Measurements from ENCODE around the gene C1orf167.

The C1orf167 gene

GRCh38 chr1:11746092-11746491, 15.9 kb upstream of the C1orf167 start:
- no peaks in the 10 kb centered on the region for H3K27me3 ChIP-seq (ENCODE audit: insufficient read depth, low read length, poor library complexity)
- no peaks in the 10 kb centered on the region for H3K79me1 ChIP-seq (ENCODE audit: low read length)
- H3K4me1 ChIP-seq (ENCODE audit: control insufficient read depth, low read depth, low read length): peaks cover 2% of the 10 kb centered on the region
- no peak overlapping the region for H3K27ac ChIP-seq (ENCODE audit: low read depth, low read length)
- no peak overlapping the region for H3K4me2 ChIP-seq (ENCODE audit: low read length)
- no peak overlapping the region for H3K18ac ChIP-seq (ENCODE audit: low read length)
- H2BK15ac ChIP-seq (replicated peaks; ENCODE audit: low read depth): no peak overlapping the region
- no peak for DNase-seq
- H3K36me3 ChIP-seq (ENCODE audit: control insufficient read depth, insufficient read depth, low read length): no peaks in the 10 kb centered on the region
- WGBS (ENCODE audit: extremely low coverage, insufficient coverage, low lambda C conversion rate): no CpG with 5 or more reads among the region's 6 CpGs
- H2AK5ac ChIP-seq (ENCODE audit: low read length): no peak overlapping the region
- H3K56ac ChIP-seq (ENCODE audit: low read length): no peak overlapping the region
- no peaks in the 10 kb centered on the region for H3K79me2 ChIP-seq (ENCODE audit: control insufficient read depth, insufficient read depth, low read length)
- H3K23ac ChIP-seq (ENCODE audit: low read length): no peak overlapping the region
- H3K4ac ChIP-seq (ENCODE audit: low read depth, low read length): no peak overlapping the region
- H3K4me3 ChIP-seq (ENCODE audit: low read length): no peak overlapping the region
- H3K9ac ChIP-seq (ENCODE audit: low read length): no peak overlapping the region
- H4K8ac ChIP-seq (ENCODE audit: low read depth, low read length): no peak overlapping the region
- H4K5ac ChIP-seq (ENCODE audit: low read length): no peak overlapping the region
- H2BK5ac ChIP-seq (ENCODE audit: low read length): no peak overlapping the region
- no peak overlapping the region for H2BK120ac ChIP-seq (ENCODE audit: low read depth, low read length)

DNA sequence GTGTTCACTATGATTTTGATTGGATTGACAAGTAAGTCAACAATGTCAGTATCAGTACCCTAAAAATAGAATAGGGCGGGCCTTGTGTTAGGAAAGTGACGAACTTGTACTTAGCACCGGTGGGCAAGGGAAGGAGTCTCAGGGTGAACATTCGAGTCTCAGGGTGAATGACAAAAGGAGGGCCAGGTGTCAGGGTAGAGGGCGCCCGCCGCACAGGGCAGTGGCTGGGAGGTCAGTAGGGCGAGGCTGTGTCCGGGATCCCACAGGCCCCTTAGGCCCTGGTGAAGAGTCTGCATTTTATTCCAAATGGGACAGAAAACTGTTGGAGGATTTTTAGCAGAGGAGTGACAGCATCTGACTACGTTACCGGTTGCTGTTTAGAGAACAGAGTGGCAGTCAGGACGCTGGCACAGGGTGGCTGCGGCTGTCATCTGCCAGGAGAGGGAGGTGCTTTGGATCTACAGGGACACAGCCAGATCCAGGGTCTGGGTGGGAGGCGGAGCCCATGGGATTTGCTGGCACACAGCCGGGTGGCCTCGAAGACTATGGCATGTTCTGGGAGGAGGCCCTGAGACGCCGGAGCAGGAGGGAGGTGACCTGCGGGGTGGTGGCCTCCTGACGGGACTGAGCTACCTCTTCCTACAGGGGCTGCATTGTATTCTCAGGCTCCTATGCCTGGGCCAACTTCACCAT, 15.1 kb upstream of the C1orf167 start:
- H3K79me1 ChIP-seq (ENCODE audit: low read length): no peaks in the 10 kb centered on the region

DNA sequence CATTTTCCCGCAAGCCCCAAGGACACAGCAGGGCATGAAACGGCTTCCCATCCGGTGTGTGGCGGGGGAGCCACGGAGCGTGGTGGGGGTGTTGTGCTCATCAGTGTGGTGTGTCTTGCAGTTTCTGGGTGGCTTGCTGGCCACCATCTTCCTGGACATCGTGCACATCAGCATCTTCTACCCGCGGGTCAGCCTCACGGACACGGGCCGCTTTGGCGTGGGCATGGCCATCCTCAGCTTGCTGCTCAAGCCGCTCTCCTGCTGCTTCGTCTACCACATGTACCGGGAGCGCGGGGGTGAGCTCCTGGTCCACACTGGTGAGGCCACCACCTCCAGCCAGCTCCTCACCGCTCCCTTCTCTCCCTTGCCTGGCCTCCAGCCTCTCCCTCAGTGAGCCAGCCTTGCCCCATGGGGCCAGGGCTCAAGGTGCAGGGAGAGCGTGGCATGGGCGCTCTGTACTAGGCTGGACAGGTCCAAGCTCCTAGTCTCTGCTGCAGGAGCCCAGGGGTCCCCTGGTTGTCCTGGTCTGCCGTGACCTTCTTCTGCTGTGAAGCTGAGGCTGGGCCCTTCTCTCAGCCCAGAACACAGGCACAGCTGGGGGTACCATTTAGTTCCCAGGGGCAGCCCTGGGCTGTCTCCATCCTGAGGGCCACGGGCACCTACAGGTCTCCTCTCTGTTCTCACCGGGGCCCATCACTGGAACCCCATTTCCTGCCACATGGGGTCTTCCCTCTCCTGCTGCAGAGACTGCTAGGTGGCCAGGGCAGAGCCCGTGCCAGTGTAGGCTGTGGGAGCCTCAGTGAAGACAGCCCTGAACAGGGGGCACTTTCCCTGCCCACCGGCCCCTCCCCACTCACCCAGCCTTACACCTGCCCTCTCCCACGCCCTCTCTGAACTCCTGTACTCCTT, 13.4 kb upstream of the C1orf167 start:
- Histone ChIP-seq H3K56ac (ENCODE audit: low read length) (no peak overlapping the region), H2BK5ac (ENCODE audit: low read length) (no peak overlapping the region), H4K8ac (ENCODE audit: low read depth, low read length) (no peak overlapping the region), H3K9ac (ENCODE audit: low read length) (no peak overlapping the region), H2BK15ac (replicated peaks; ENCODE audit: low read depth) (no peak overlapping the region), H3K4ac (ENCODE audit: low read depth, low read length) (no peak overlapping the region), H3K4me1 (ENCODE audit: control insufficient read depth, low read depth, low read length) (peaks cover under 1% of the 10 kb centered on the region), H3K79me1 (ENCODE audit: low read length) (no peaks in the 10 kb centered on the region), H3K4me3 (ENCODE audit: low read length) (no peak overlapping the region), H3K27me3 (ENCODE audit: insufficient read depth, low read length, poor library complexity) (no peaks in the 10 kb centered on the region), H3K4me2 (ENCODE audit: low read length) (no peak overlapping the region), H3K79me2 (ENCODE audit: control insufficient read depth, insufficient read depth, low read length) (no peaks in the 10 kb centered on the region), H3K27ac (ENCODE audit: low read depth, low read length) (no peak overlapping the region), H2AK5ac (ENCODE audit: low read length) (no peak overlapping the region), H3K18ac (ENCODE audit: low read length) (no peak overlapping the region), H2BK120ac (ENCODE audit: low read depth, low read length) (no peak overlapping the region), H3K36me3 (ENCODE audit: control insufficient read depth, insufficient read depth, low read length) (no peaks in the 10 kb centered on the region), H4K5ac (ENCODE audit: low read length) (no peak overlapping the region), H3K23ac (ENCODE audit: low read length) (no peak overlapping the region)
- WGBS (ENCODE audit: extremely low coverage, insufficient coverage, low lambda C conversion rate): no CpG with 5 or more reads among the region's 27 CpGs
- no peak for DNase-seq

More for the DNA sequence above, 15.1 kb upstream of the C1orf167 start:
- no peaks in the 10 kb centered on the region for H3K27me3 ChIP-seq (ENCODE audit: insufficient read depth, low read length, poor library complexity)
- H3K4me2 ChIP-seq (ENCODE audit: low read length): no peak overlapping the region
- no peak overlapping the region for H3K23ac ChIP-seq (ENCODE audit: low read length)
- WGBS (ENCODE audit: extremely low coverage, insufficient coverage, low lambda C conversion rate): no CpG with 5 or more reads among the region's 20 CpGs
- H3K4me1 ChIP-seq (ENCODE audit: control insufficient read depth, low read depth, low read length): no peaks in the 10 kb centered on the region
- H3K27ac ChIP-seq (ENCODE audit: low read depth, low read length): no peak overlapping the region
- H3K4ac ChIP-seq (ENCODE audit: low read depth, low read length): no peak overlapping the region
- H3K4me3 ChIP-seq (ENCODE audit: low read length): no peak overlapping the region
- H2BK120ac ChIP-seq (ENCODE audit: low read depth, low read length): no peak overlapping the region
- no peaks in the 10 kb centered on the region for H3K79me2 ChIP-seq (ENCODE audit: control insufficient read depth, insufficient read depth, low read length)
- H3K9ac ChIP-seq (ENCODE audit: low read length): no peak overlapping the region
- no peaks in the 10 kb centered on the region for H3K36me3 ChIP-seq (ENCODE audit: control insufficient read depth, insufficient read depth, low read length)
- H2BK5ac ChIP-seq (ENCODE audit: low read length): no peak overlapping the region
- H3K18ac ChIP-seq (ENCODE audit: low read length): no peak overlapping the region
- H2AK5ac ChIP-seq (ENCODE audit: low read length): no peak overlapping the region
- H2BK15ac ChIP-seq (replicated peaks; ENCODE audit: low read depth): no peak overlapping the region
- H4K5ac ChIP-seq (ENCODE audit: low read length): no peak overlapping the region
- no peak overlapping the region for H3K56ac ChIP-seq (ENCODE audit: low read length)
- H4K8ac ChIP-seq (ENCODE audit: low read depth, low read length): no peak overlapping the region
- DNase-seq: no peak

- no peaks in the 10 kb centered on the region for H3K79me2 ChIP-seq (ENCODE audit: control insufficient read depth, insufficient read depth, low read length)
- H3K56ac ChIP-seq (ENCODE audit: low read length): no peak overlapping the region
- no CpG with 5 or more reads among the region's 9 CpGs for WGBS (ENCODE audit: extremely low coverage, insufficient coverage, low lambda C conversion rate)
- no peak overlapping the region for H4K8ac ChIP-seq (ENCODE audit: low read depth, low read length)
- H4K5ac ChIP-seq (ENCODE audit: low read length): no peak overlapping the region
- no peak overlapping the region for H2BK120ac ChIP-seq (ENCODE audit: low read depth, low read length)
- H3K36me3 ChIP-seq (ENCODE audit: control insufficient read depth, insufficient read depth, low read length): no peaks in the 10 kb centered on the region
- no peak overlapping the region for H3K18ac ChIP-seq (ENCODE audit: low read length)
- no peak overlapping the region for H3K4me3 ChIP-seq (ENCODE audit: low read length)
- H3K9ac ChIP-seq (ENCODE audit: low read length): no peak overlapping the region
- H2AK5ac ChIP-seq (ENCODE audit: low read length): no peak overlapping the region
- DNase-seq: peak; percentile 89
- no peak overlapping the region for H3K4ac ChIP-seq (ENCODE audit: low read depth, low read length)
- no peak overlapping the region for H3K23ac ChIP-seq (ENCODE audit: low read length)
- H3K79me1 ChIP-seq (ENCODE audit: low read length): no peaks in the 10 kb centered on the region
- no peaks in the 10 kb centered on the region for H3K27me3 ChIP-seq (ENCODE audit: insufficient read depth, low read length, poor library complexity)
- H3K4me1 ChIP-seq (ENCODE audit: control insufficient read depth, low read depth, low read length): peaks cover 4% of the 10 kb centered on the region
- no peak overlapping the region for H3K27ac ChIP-seq (ENCODE audit: low read depth, low read length)
- no peak overlapping the region for H2BK5ac ChIP-seq (ENCODE audit: low read length)
- H2BK15ac ChIP-seq (replicated peaks; ENCODE audit: low read depth): no peak overlapping the region
- H3K4me2 ChIP-seq (ENCODE audit: low read length): no peak overlapping the region
Measured at GRCh38 chr1:11749203-11749689, 12.7 kb upstream of the C1orf167 start.

DNA sequence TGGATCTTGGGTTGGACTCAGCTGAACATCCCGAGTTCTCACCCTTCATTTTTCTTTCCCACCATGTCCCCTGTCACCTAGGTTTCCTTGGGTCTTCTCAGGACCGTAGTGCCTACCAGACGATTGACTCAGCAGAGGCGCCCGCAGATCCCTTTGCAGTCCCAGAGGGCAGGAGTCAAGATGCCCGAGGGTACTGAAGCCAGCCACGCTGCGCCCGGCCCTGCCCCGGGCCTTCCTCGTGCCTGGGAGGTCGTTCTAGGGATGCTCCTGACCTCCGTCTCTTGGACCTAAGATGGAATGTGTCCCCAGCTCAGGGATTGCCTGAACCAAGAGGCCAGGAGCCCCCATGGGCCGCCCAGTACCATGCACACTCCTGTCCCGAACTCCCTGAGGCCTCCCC, 12.0 kb upstream of the C1orf167 start:
- Histone ChIP-seq H3K4me2 (ENCODE audit: low read length) (no peak overlapping the region), H2BK15ac (replicated peaks; ENCODE audit: low read depth) (no peak overlapping the region), H2BK5ac (ENCODE audit: low read length) (no peak overlapping the region), H2AK5ac (ENCODE audit: low read length) (no peak overlapping the region), H3K18ac (ENCODE audit: low read length) (no peak overlapping the region), H3K9ac (ENCODE audit: low read length) (no peak overlapping the region), H4K5ac (ENCODE audit: low read length) (no peak overlapping the region), H3K4me1 (ENCODE audit: control insufficient read depth, low read depth, low read length) (peaks cover 4% of the 10 kb centered on the region), H3K79me2 (ENCODE audit: control insufficient read depth, insufficient read depth, low read length) (no peaks in the 10 kb centered on the region), H4K8ac (ENCODE audit: low read depth, low read length) (no peak overlapping the region), H3K56ac (ENCODE audit: low read length) (no peak overlapping the region), H2BK120ac (ENCODE audit: low read depth, low read length) (no peak overlapping the region), H3K4me3 (ENCODE audit: low read length) (no peak overlapping the region), H3K4ac (ENCODE audit: low read depth, low read length) (no peak overlapping the region), H3K27ac (ENCODE audit: low read depth, low read length) (no peak overlapping the region), H3K79me1 (ENCODE audit: low read length) (no peaks in the 10 kb centered on the region), H3K36me3 (ENCODE audit: control insufficient read depth, insufficient read depth, low read length) (no peaks in the 10 kb centered on the region), H3K27me3 (ENCODE audit: insufficient read depth, low read length, poor library complexity) (no peaks in the 10 kb centered on the region), H3K23ac (ENCODE audit: low read length) (no peak overlapping the region)
- no peak for DNase-seq
- no CpG with 5 or more reads among the region's 15 CpGs for WGBS (ENCODE audit: extremely low coverage, insufficient coverage, low lambda C conversion rate)
